OCI-M2 (cell line): ENCODE data around the gene GUCY1A2.

Experiments
- DNase-seq: peaks from one replicate; lab custom pipeline; 2025; ENCODE audit not compliant: unreplicated experiment; lab: John Stamatoyannopoulos, UW

GUCY1A2 gene

DNA sequence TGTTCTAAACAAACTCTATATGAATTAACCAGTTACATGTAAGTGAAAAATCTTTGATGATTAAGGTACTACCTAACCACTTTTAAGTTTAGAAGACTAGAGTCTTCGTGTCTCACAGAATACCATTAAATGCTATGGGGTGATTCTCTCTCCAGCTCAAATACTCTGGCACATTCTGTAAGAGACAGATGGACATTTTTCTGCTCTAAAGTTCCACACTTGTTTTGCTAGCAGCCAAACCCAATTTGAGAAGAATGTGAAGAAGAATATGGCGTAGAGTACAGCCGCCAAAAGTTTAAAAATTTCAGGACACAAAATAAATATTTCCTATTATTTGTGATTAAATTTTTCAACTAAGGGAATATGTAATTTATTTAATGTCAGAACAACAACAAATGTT lies 339.1 kb downstream of the GUCY1A2 start:
- DNase-seq: no peak

DNA sequence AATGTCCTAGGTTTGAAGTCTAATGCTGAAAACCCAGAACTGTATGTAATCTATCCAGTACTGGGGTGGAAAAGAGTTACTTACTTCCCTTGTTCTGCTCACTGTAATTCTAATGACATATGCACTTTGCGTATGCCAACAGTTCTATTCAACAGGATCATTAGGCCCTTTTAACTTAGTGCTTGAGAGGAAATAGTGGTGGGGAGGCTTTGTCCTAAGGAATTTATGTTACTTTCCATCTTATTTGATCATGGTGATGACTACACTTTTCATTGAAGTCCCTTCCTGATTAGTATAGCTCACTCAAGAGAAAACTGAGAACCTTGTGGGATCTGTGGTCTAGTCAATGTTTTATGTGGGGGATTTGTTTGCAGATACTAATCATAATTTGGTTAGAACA lies 348.2 kb downstream of the GUCY1A2 start:
- no peak for DNase-seq

DNA sequence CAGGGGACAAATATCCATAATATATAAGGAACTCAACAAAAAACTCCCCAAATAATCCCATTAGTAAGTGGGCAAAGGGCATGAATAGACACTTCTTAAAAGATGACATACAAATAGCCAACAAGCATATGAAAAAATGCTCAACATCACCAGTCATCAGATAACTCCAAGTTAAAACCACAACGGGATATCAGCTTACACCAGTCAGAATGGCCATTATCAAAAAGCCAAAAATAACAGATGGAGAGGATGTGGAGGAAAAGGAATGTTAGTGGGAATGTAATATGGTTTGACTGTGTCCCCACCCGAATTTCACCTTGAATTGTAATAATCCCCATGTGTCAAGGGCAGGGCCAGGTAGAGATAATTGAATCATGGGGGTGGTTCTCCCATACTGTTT lies 350.1 kb downstream of the GUCY1A2 start:
- no peak for DNase-seq

DNA sequence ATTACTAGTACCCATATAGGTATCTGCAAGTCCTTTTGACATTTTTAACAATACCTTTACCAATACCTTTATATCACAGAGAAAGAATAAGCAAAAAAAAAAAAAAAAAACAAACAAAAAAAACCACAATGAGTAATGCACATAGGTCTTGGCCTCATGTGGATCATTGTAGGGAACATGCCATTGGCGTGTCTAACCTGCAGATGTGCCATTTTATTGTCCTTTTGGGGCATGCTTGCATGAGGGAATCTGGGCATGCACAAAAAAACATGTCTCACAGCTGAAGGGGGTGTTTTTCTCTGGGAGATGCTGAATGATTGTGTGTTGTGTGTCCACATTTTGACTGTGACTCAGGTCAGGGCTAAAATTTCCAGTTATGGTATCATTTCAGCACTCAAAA lies 361.6 kb downstream of the GUCY1A2 start:
- DNase-seq: no peak

DNA sequence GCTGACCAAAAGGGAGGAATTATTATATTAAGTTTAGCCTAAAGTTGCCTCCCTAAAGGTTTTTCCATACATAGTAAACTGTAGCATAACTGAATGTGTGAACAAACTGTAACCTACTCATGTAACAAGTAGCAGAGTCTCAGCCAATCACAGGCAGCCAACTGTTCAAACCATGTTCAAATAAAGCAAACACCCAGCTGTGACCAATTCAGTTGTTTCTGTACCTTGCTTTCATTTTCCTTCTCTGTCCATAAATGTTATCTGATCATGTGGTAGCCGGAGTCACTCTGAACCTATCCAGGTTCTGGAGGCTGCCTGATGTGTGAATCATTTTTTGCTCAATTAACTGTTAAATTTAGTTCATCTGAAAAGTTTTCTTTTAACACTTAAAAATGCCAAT lies 373.5 kb downstream of the GUCY1A2 start:
- no peak for DNase-seq

DNA sequence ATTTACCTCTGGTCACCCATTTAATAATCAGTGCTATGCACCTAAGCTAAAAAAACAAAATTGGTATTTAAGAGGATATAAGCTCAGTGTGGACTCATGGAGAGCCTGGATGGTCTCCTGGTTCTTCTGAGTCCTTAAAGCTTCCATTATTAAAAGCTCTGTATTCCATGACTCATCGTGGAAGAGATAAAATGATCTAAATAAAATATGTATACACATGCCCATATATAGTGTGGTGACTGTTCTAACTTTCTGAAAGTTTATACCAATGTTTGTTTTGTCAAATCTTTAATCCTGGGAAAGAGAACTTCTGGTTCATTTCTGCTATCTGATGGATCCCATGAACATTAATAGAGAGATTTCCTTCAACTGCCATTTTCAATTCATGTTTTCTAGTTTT lies 375.9 kb downstream of the GUCY1A2 start:
- no peak for DNase-seq

DNA sequence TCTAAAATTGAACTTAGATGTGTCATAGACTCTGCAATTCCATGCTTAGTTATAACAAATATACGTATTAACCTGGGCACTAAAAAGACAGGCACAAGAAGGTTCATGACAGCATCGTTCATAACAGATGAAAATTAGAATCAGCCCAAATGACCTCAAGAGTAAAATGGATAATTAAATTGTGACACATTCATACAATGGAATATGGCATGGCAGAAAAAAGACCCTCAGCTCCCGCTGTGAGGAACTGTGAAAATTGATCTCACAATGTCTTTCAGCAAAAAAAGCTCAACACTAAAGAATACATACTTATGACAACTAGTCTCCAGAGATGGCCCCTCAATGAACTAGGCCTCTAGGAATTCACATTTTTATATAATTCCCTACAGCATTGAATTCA lies 386.0 kb downstream of the GUCY1A2 start:
- no peak for DNase-seq

DNA sequence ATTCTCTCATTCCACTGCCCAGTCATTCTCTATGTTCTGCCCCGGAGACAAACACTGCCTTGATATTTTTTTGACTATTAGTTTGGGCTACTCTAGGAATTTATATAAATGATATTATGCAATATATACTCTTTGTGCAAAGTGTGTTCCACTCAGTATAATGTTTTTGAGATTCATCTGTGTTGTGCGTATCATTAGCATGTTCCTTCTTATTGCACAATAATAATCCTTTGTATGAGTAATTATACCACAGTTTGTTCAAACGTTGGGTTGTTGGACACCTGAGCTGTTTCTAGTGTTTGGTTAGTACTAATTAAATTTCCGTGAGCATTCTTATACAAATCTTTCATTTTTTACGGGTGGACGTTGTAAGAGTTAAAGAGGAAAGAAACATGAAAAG lies 390.6 kb downstream of the GUCY1A2 start:
- DNase-seq: no peak

DNA sequence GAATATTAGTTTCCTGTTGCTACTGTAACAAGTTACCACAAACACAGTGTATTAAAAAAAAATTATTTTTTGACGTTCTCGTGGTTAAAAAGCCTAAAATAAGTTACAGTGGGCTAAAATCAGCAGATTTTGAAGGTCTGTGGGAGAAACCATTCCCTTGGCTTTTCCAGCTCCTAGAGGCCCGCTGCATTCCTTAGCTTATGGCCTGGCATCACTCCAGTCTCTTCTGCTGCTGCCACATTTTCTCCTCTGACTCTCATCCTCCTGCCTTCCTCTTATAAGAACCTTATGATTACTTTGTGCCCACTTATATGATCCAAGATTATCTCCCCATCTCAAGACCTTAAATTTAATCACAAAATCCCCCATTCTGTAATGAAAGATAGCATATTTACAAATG lies 392.7 kb downstream of the GUCY1A2 start:
- DNase-seq: no peak

DNA sequence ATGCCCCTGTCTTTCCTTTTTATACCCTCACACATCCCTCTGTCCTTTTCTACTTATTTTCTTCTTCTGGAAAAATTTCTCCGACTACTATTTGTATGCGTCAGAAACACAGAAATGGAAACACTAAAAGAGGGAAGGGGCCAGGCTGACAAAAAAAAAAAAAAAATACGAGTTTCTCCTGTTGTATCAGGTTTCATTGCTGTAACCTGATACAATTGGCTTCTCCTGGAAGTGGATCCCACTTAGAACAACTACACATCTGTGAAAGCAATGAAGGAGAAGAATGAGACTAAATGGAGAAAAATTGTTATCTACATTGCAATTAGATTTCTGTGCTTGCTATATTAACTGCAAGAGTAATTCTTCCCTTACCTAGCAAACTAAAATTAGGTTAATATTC lies 393.9 kb downstream of the GUCY1A2 start:
- no peak for DNase-seq
